Stimulated activated CD4-positive, alpha-beta T cell treated with anti-CD3 and anti-CD28 coated beads, Interleukin-4, amount 100 ng/mL, for 1 hour (primary cell): ENCODE data around the gene TRAPPC5.
A peak's percentile ranks its signal among the peaks of the same experiment; 100 is the strongest.

Experiments used
- DNase-seq: peaks from one replicate; pipeline ENCODE4 v3.0.0-alpha.2; 2020

TRAPPC5 gene

DNA sequence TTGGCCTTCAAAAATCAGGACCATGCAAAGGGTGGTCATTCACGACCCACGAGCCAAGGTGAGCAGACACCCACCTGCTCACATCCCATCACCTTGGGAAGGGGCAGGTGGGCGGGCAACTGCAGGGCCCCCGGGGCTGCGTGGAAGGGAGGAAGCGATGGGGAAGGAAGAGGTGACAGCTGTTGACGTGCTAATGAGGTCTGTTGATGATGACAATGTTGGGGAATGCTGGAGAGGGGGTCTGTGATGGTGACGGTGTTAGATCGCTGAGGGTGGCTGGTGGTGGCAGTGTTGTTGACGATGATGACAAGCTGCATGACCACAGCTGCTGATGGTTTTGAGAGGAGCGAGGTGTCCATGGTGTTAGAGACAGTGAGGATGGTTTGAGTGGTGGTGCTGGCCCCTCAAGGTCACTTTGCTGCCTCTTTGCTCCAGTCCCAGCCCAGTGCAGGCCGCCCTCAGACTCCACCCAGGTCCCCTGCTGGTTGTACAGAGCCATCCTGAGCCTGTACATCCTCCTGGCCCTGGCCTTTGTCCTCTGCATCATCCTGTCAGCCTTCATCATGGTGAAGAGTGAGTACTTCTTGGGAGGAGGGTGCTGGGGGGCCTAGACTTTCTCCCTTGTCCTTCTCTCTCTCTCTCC is 2.8 kb upstream of the TRAPPC5 start:
- no peak for DNase-seq

GRCh38 chr19:7678971-7679751 is 1.5 kb upstream of the TRAPPC5 start:
- peak; percentile 69 for DNase-seq

DNA sequence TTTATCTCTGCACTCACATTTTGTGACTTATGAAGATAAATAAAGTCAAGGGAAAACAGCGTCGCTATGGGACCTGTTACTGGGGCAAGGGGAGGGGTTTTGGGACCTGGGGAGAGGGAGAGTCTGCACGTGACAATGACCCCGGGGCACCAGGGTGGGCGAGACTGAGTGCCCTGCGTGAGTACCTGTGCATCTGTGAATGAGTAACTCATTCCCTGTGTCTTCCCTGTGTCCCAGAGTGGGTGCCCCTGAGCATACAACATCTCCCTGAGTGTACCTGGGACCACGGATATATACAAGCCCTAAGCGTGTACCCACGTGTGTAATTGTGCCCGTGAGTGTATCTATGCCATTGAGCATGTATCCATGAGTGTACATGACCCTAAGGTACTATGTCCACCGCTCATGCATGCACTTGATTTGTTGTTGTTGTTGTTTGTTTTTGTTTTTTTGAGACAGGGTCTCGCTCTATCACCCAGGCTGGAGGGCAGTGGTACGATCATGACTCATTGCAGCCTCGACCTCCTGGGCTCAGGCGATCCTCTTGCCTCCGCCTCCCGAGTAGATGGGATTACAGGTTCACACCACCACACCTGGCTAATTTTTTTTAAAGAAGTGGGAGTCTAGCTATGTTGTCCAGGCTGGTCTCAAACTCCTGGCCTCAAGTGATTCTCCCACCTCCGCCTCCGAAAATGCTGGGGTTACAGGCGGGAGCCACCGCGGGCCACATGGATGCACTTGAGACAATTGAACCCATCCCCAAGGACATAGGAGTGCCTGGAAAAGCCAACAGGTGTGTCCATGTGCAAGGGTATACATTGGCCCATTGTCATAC is 645 bp upstream of the TRAPPC5 start:
- no peak for DNase-seq

GRCh38 chr19:7681340-7682174 is 924 bp downstream of the TRAPPC5 start:
- peak; percentile 80 for DNase-seq

DNA sequence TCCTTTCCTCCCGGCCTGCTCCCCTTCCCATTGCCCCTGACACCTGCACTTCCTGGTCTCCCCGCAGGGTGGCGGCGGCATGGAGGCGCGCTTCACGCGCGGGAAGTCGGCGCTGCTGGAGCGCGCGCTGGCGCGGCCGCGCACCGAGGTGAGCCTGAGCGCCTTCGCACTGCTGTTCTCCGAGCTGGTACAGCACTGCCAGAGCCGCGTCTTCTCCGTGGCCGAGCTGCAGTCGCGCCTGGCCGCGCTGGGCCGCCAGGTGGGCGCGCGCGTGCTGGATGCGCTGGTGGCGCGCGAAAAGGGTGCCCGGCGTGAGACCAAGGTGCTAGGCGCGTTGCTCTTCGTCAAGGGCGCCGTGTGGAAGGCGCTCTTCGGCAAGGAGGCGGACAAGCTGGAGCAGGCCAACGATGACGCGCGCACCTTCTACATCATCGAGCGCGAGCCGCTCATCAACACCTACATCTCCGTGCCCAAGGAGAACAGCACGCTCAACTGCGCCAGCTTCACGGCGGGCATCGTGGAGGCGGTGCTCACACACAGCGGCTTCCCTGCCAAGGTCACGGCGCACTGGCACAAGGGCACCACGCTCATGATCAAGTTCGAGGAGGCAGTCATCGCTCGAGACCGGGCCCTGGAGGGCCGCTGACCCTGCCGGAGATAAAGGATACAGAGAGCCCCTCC is 1.7 kb downstream of the TRAPPC5 start:
- DNase-seq = no peak

DNA sequence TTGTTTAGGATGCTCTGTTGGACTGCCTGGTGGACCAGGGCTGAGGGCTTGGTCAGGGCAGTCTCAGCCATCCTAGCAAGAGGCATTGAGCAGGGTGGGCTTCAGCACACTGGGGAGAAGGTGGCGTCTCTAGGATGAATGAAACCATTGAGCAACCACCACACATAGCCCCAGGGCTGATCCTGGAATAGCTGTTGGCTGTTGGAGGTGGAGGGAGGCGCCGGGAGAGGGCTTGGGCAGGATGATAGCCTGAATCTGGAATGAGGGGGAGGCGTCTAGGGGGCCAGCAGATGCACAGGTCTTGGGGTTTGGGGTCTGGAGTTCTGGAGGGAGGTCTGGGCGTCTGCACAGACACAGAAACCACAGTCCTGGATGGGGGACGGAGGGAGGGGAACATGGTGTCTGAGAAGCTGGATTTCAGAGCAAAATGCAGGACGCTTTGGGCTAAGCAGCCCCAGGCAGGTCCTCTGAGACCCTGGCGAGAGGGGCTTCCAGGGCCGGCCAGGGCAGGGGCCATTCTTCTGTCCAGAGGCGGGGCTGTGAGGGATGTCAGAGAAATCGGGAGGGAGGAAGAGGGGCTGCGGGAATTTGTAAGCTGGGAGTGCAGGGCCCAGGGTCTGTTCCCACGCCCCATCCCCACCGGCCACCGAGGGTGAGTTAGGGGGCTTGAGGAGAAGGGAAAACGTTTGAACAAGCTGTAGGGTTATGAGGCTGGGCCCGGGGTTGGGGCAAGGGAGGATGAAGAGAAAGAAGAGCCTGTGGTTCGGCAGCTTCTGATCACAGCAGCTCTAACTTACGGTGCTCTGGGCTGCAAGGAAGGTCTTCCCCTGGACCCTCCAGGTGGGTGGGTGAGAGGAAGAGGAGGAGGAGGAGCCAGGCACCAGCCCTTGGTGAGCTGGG is 5.2 kb downstream of the TRAPPC5 start:
- DNase-seq = no peak

DNA sequence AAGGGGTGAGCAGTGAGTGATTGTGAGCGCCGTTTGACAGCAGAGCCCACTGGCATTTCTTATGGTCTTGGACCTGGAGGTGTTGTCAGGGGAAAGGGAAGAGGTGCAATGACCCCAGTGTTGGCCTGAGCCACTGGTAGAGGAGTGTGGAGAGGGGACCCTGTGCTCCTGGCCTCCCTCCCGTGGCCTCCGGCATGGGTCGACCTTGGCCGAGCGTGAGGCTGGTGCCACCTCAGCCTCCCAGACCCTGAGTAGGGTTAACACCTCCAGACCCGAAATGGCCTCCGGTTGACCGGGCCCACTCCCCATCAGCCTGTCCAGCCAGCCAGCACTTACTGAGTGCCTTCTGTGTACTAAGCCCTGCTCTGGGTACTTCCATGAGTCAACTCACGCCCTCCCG is 6.5 kb downstream of the TRAPPC5 start:
- no peak for DNase-seq

DNA sequence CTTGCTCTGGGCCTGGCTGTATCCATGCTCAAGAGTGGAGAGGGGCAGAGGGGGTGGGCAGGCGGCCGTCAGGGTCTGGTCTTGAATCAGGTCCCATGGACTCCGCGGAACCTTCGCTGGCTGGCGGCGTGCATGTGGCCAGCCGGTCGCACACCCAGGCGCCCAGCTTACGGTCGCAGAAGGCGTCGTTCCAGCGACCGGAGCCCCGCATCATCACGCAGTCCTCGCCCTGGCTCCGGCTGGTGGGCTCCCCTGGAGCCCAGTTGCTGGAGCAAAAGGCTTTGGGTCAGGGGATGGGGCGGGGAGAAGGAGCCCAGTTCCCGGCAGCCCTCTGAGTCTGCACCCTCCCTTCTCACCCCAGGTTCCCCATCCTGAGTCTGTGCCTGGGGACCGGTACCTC is 8.5 kb downstream of the TRAPPC5 start:
- DNase-seq = no peak

GRCh38 chr19:7690779-7691258 is 10.2 kb downstream of the TRAPPC5 start:
- no peak for DNase-seq

- no peak for DNase-seq
Observed at GRCh38 chr19:7691497-7691896, 10.9 kb downstream of the TRAPPC5 start.

DNA sequence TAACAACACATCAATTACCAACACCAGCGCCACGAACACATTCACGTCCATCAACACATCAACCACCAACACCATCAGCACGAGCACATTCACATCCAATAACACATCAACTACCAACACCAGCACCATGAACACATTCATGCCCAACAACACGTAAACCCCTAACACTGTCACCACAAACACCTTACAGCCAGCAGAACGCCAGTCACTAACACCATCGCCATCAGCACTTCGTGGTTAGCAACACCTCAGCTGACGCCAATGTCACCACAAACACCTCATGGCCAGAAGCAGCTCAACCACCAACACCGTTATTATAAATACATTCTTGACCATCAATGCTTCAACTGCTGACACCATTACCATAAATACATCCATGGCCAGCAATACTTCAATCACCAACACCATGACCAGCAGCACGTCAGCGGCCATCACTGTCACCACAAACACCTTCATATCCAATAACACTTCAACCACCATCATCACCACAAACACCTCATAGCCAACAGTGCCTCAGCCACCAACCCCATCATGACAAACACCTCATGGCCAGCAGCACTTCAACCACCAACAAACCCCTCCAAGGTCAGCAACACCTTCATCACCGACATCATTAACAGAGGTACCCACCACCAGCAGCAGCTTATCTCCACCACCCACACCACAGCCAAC is 11.9 kb downstream of the TRAPPC5 start:
- DNase-seq = no peak

DNA sequence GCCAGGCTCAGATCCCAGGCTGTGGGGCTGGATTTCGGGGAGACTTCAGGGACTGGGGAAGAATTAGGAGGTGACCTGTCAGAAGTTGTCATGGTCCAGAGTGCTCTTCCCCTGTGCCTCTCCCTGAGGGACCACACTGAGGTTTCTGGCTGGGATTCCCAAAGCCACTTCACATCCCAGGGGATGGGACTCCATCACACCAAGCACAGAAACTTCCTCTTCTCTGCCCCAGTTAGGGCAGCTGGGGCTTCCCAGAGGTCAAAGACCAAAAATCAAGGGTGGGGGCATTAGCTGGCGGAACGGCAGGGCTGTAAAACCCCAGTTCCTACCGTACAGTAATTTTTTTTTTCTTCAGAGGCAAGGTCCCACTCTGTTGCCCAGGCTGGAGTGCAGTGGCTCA is 13.9 kb downstream of the TRAPPC5 start:
- no peak for DNase-seq

DNA sequence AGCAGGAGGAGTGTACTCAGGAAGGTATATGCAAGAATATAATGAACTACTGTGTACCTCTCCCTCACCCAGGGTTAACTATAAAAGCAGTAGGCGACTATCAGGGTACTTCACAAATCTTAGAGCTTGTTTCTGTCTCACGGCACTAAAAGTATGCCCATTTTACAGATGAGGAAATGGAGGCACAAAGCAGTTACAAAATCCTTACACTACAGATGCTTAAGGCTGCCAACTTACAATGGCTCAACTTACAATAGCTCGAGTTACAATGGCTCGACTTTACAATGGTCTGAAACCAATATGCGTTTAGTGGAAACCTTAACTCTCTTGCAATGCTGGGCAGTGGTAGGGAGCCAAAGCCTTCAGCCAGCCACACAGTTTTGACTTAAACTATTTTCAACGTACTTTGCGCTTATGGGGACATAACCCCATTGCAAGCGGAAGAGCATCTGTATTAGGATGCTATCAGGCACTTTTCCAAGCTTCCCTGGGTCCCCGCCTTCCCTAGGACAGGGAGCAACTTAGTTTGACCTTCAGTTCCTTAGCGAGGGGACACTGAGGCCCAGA is 17.2 kb downstream of the TRAPPC5 start:
- no peak for DNase-seq

DNA sequence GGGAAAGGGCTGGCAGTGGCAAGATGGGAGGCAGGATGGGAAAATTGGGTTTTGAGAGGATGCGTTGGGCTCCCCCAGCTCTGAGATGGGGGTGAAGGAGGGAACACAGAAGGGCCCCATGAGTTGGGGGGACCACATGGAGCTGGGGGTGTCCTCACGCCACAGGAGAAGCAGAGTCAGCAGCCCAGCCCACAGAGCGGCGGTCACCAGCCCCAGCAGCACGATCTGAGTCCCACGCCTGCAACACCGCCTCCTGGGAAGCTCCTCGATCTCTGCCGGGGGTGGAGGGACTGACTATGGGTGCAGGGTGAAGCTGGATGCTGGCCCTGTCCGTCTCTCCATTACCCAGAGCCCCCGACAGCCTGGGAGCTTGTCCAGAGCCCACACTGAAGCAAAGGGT is 17.9 kb downstream of the TRAPPC5 start:
- no peak for DNase-seq

- no peak for DNase-seq
Observed at GRCh38 chr19:7699003-7699402, 18.4 kb downstream of the TRAPPC5 start.

DNA sequence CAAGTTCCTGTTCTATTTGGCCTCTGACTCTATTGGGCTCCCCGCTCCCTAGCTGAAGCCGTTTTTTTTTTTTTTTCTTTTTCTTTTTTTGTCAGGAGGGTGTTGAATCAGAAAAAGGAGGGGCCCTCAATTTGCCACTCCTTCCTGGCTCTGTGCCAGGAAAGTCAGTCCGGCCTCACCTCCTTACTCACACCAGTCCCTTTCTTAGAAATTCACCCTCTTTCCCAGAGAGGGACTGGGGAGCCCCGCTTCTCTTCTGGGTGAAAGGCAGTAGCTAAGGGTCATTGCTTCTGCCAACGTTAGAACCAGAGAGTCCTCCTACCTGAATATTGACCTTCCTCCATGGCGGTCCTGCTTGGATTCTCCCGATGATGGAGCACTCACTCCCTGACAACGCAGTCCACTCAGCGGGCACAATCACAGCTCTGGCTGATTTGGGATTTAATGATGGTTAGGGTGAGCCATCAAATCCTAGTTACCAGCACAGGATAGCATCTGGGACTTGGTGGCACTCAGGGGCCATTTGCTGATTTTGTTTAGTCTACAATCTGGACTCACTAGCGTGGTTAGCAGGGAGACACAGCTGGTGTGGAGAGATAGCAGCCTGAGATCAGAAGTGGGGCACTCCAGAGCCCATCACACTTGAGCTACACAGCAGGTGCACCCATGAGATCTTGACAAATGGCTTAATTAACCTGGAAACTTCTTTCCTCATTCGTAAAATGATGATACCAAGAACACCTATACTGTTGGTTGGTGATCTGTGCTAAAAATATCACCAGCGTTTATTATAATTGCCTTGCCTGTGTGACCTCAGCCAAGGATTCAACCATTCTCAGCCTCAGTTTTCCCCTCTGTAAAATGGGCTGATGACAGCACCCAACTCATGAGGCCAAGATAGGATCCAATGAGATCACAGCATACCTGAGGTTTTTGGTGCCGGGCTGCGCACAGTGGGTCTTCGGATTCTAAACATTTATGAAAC is 19.1 kb downstream of the TRAPPC5 start:
- no peak for DNase-seq

GRCh38 chr19:7701049-7701653 is 20.5 kb downstream of the TRAPPC5 start:
- no peak for DNase-seq
